Measurements from ENCODE around the gene CALN1. TPM values are rescaled to one million over a fixed set of nuclear protein-coding genes. Genes with fewer than 3 reads are reported as not detected.

Gene CALN1
- total and polyA plus RNA-seq, 2 of the 8 experiments (the other 6 are each of a cell fraction or from before 2014, with no cell fraction given): 6.4 to 15.2 TPM

- no peak for DNase-seq (ENCODE audit: low read depth in 1 of 2, low spot score in 2 of 2)
- WGBS, 2 experiments (ENCODE audit: extremely low coverage in 1 of 2, insufficient coverage in 1 of 2, insufficient read length in 1 of 2, insufficient replicate concordance in 2 of 2, low coverage in 1 of 2, low lambda C conversion rate in 2 of 2, missing lambda C conversion rate in 1 of 2): 90% methylated on average over 3 of the region's 3 CpGs; no CpG with 5 or more reads in 1 of the 2 experiments
- Histone ChIP-seq H3K23ac (ENCODE audit: insufficient read length) (no peak overlapping the region), H3K14ac (ENCODE audit: insufficient read length) (no peak overlapping the region), H3K79me1 (ENCODE audit: low read depth, low read length) (no peaks in the 10 kb centered on the region), H3K4me2 (ENCODE audit: insufficient read depth in 1 of 2, low read depth in 2 of 2, low read length in 2 of 2) (no peak overlapping the region), H3K36me3 (ENCODE audit: control insufficient read depth in 2 of 4, insufficient read depth in 4 of 4, low read length in 3 of 4) (no peaks in the 10 kb centered on the region), H2BK120ac (replicated peaks; ENCODE audit: low read depth, low read length) (no peak overlapping the region), H4K20me1 (replicated peaks in 1 of 2; ENCODE audit: control insufficient read depth in 1 of 2, insufficient read depth in 2 of 2, low read length in 2 of 2) (no peaks in the 10 kb centered on the region), H2AFZ (ENCODE audit: low read length) (no peak overlapping the region), H3K4ac (replicated peaks; ENCODE audit: insufficient read length, low read depth, low read length) (no peak overlapping the region), H4K5ac (ENCODE audit: insufficient read length, low read depth, low read length) (no peak overlapping the region), H2AK5ac (ENCODE audit: low read depth, low read length) (no peak overlapping the region), H4K91ac (replicated peaks; ENCODE audit: insufficient read length, low read length) (no peak overlapping the region), H2BK20ac (ENCODE audit: low read length) (no peak overlapping the region), H3K27me3 (replicated peaks in 1 of 4; ENCODE audit: control insufficient read depth in 3 of 4, extremely low read depth in 1 of 4, insufficient read depth in 3 of 4, low read length in 3 of 4) (no peaks in the 10 kb centered on the region), H3K4me3 (ENCODE audit: extremely low read depth in 1 of 4, insufficient read depth in 2 of 4, low read depth in 3 of 4, low read length in 4 of 4) (no peak overlapping the region), H2BK5ac (ENCODE audit: low read depth, low read length) (no peak overlapping the region), H3K4me1 (replicated peaks in 1 of 4; ENCODE audit: control insufficient read depth in 3 of 4, insufficient read depth in 4 of 4, low read length in 3 of 4) (no peaks in the 10 kb centered on the region), H2BK12ac (ENCODE audit: low read depth, low read length) (no peak overlapping the region), H4K8ac (ENCODE audit: extremely low read depth, insufficient read depth, low read length) (no peak overlapping the region), H3K23me2 (ENCODE audit: low read depth, low read length) (no peaks in the 10 kb centered on the region), H3K27ac (ENCODE audit: low read depth, low read length) (no peak overlapping the region), H2BK15ac (ENCODE audit: low read length) (no peak overlapping the region), H3K79me2 (ENCODE audit: control insufficient read depth in 1 of 2, insufficient read depth in 2 of 2, low read length in 2 of 2) (no peaks in the 10 kb centered on the region), H3K56ac (replicated peaks; ENCODE audit: insufficient read length, low read depth, low read length) (no peak overlapping the region), H3K9ac (replicated peaks in 1 of 4; ENCODE audit: extremely low read depth in 1 of 4, low read depth in 3 of 4, low read length in 3 of 4) (no peak overlapping the region), H3K9me3 (ENCODE audit: insufficient read depth in 2 of 2, low read depth in 1 of 2, low read length in 1 of 2) (no peaks in the 10 kb centered on the region), H3K18ac (ENCODE audit: extremely low read depth, low read length) (no peak overlapping the region)
- CTCF ChIA-PET (ENCODE audit: partially characterized antibody): interaction anchor here (1.6 kb wide), 1 partner anchor 11 kb away, joined by 3 read pairs; no protein-coding TSS in a partner anchor
- POLR2A ChIA-PET (ENCODE audit: partially characterized antibody): no interaction called here
- no peak for FAIRE-seq
- TF ChIP-seq CEBPB (IDR thresholded peaks at IDR 0.05; ENCODE audit: low read depth, low read length) (no peak), SIN3A (conservative IDR thresholded peaks at IDR 0.05 in 1 of 2, IDR thresholded peaks at IDR 0.05 in 1 of 2; ENCODE audit: low read depth in 1 of 2, low read length in 2 of 2) (no peak), NANOG (IDR thresholded peaks at IDR 0.05; ENCODE audit: insufficient read depth, low read depth, low read length, poor library complexity, severe bottlenecking) (no peak), RFX5 (IDR thresholded peaks at IDR 0.05; ENCODE audit: borderline replicate concordance, low read depth, low read length) (no peak), SP2 (IDR thresholded peaks at IDR 0.05; ENCODE audit: low read length) (no peak)
Measured at GRCh38 chr7:72234086-72234485, 178.1 kb downstream of the CALN1 start.

All from H1 (cell line).